ENCODE data around the gene CLIC3.

CLIC3 gene

GRCh38 chr9:136950656-136951276 lies 45.6 kb downstream of the CLIC3 start:
- DNase-seq, result no peak

GRCh38 chr9:136949817-136950655 lies 46.3 kb downstream of the CLIC3 start:
- DNase-seq, result peak; percentile 52 to 79

DNA sequence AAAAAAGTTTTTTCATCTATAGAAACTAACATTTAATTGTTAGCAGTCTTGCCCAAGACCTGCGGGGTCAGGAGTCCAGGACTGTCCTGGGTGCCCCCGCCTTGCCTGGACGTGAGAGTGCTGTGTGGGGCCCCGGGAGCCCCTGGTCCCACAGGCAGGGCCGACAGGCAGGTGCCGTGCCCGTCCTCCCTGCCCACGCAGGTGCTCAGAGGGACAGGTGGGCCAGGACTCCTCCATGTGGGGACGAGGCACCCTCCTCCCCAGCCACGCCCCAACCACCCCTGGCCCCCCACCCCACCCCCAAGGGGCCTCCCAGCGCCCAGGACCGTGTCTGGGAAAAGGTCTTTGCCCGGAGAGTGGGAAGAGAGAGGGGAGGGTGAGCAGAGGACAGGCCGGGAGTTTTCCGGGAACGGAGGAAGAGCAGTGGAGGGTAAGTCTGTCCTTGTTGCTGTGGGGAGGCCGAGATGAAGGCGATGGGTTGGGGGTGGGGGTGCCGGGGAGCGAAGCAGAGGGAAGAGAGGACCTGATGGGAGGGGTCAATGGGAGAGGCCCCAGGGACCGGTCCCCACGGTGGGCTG lies 47.0 kb downstream of the CLIC3 start:
- no peak for DNase-seq

GRCh38 chr9:136947955-136948510 lies 48.3 kb downstream of the CLIC3 start:
- no peak for DNase-seq

GRCh38 chr9:136947028-136947891 lies 49.1 kb downstream of the CLIC3 start:
- DNase-seq, result no peak

DNA sequence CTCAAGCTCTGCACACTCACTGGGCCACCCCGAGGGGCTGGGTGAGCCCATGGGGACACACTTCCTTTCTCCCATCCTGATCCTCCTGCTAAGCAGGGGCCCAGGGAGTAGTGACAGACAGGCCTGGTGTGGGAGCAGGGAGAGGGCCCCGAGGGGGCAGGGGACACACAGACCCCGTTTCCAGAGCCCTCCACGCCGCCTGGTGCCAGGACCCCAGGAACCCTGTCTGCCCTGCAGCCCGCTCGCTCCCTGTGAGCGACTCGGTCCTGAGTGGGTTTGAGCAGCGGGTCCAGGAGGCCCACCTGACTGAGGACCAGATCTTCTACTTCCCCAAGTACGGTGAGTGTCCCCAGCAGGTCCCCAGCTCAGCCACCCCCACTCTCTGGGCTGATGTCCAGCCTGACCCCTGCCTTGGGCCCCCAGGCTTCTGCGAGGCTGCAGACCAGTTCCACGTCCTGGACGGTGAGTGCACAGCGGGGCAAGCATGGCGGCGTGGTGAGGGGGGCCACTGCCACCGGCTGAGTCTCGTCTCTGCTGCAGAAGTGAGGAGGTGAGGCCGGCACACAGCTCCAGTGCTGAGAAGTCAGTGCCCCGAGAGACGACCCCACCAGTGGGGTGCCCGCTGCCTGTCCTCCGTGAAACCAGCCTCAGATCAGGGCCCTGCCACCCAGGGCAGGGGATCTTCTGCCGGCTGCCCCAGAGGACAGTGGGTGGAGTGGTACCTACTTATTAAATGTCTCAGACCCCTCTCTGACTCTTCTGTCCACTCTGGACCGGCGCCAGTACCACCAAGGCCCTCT lies 49.9 kb downstream of the CLIC3 start:
- DNase-seq, result no peak

- DNase-seq, result no peak
These were observed 50.8 kb downstream of the CLIC3 start for GRCh38 chr9:136945333-136946227.

All from NCI-H446 (cell line).